A549 treated with DMSO at 1 μM for 4 hours (cell line): ENCODE measurements around the gene RPL35A. TPM values are rescaled to one million over a fixed set of nuclear protein-coding genes. Genes with fewer than 3 reads are reported as not detected.

Source experiments
- total RNA-seq: library from RNA; stranded (reverse); fragments of 200-300 nt; extraction: Qiagen RNA extraction; gene quantifications from 5 replicates; pipeline ENCODE4 v1.2.3, GENCODE V29; 2022; ENCODE audit warnings: low read depth

The RPL35A gene
- total RNA-seq: 938 to 1,114 TPM (median 1,088 TPM) in 5 replicates

GRCh38 chr3:197949778-197950676 lies at the start of gene RPL35A:
Gene RPL35A (plus strand): TSS chr3:197950190. CDS start chr3:197950968, 778 bp downstream.

GRCh38 chr3:197959891-197960693 lies 10.1 kb downstream of the RPL35A start, which contains the start of gene LMLN:
Gene LMLN (plus strand): TSS chr3:197960217. CDS start chr3:197960246, 29 bp downstream.

Other genes starting within 250 kb of the RPL35A start
- 8.6 to 9.9 TPM (median 9.2 TPM) in 5 replicates for gene RUBCN, start 213.3 kb upstream of the RPL35A start, total RNA-seq
- 25.6 to 35.4 TPM (median 28.5 TPM) in 5 replicates for gene FYTTD1, start 200.3 kb upstream of the RPL35A start, total RNA-seq
- 13.2 to 18.1 TPM (median 16.8 TPM) in 5 replicates for gene LRCH3, start 158.9 kb upstream of the RPL35A start, total RNA-seq
- 1.9 to 2.7 TPM (median 2.6 TPM) in 5 replicates for gene LMLN, start 10.0 kb downstream of the RPL35A start, total RNA-seq